GM19023 (cell line): ENCODE results near the gene TRIB2.

Source experiments
- ATAC-seq: cut with Tn5 transposase; IDR thresholded peaks from one replicate; pipeline ENCODE4 v1.9.1; 2021; ENCODE audit warnings: mild to moderate bottlenecking, moderate library complexity; ENCODE audit not compliant: unreplicated experiment

The TRIB2 gene

DNA sequence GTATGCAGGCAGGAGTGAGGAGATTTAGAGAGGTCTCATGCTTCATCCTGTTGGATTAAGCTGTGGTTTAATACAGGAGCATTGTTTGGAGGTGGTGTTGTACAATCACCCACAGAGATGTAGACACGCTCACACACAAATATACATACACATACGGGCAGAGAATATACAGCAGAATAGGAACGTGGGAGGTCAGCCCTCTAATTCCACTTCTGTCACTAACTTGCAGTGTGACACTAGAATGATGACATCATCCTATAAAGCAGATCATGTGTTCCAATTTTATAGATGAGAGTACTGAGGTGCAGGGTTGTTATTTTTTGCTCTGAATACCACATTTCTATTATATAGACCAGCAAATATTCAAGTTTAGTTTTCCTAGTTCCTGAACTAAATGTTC, 54.4 kb downstream of the TRIB2 start:
- ATAC-seq = no peak

DNA sequence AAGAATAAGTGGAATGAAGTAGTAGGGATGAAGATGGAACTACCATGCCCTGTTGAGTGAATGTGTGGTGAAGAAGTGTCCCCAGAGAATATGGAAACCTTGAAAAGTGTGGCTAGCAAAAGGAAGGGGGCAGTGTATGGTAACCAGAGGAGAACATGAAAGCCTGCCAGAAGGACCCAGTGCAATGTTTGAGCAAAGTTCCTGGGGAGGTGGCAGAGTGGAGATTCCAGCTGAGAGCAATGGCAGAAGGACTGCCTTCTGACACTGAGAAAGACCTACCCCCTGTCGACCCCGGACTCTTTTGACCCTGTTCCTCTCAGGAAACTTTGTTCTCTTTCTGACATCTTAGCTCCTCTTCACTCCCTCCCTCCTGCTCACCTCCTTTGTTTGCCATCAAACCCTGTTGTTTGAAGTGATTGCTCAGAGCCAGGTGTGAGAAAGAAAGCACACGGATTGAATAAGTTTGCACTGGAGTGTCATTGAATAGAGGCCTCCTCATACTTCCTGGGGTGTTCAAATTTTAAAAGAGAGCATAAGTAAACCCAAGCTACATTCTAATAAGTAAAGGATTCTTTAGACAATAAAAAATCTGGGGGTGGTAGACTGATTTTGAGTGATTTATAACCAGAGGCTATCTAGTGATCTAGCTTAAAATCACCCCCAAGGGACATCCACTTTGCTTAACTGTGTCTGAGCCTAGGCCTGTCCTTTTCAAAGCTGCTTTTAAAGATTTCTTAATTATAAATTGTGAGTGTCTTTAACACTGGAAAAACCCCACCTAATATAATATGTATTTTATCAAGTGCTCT, 57.1 kb downstream of the TRIB2 start:
- no peak for ATAC-seq

DNA sequence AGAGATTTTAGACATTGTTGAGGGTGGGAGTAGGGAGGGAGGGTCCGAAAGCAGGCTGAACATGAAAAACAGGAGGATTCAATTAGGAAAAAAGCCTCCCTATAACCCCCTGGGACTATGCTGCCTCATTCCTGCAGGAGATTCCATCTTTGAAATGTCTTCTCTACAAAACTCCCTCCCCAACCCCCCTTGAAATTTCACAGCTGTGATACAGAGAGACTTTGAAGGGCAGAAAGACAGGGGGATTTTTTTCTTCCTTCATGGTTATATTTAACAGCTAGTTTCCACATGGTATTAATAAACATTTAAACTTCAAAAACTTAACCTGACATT, 57.6 kb downstream of the TRIB2 start:
- no peak for ATAC-seq

DNA sequence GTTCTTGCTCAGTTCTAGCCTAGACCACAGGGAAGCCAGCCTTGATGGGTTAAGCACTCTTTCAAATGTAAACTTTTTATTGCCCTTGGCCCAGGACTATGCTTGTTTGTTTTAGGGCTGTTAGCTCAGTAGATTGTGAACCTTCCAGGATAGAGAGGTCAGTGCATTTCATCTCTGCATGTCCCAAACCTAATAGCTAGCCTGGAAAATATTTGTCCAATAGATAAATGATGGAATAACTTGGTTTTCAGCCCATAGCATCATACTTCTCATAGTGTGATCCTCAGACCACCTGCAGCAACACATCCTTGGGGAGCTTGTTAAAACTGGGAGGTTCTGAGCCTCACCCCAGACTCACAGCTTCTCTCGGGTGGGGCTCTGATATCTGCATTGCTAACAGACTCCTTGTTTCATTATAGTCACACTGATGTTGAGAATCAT, 59.8 kb downstream of the TRIB2 start:
- no peak for ATAC-seq

DNA sequence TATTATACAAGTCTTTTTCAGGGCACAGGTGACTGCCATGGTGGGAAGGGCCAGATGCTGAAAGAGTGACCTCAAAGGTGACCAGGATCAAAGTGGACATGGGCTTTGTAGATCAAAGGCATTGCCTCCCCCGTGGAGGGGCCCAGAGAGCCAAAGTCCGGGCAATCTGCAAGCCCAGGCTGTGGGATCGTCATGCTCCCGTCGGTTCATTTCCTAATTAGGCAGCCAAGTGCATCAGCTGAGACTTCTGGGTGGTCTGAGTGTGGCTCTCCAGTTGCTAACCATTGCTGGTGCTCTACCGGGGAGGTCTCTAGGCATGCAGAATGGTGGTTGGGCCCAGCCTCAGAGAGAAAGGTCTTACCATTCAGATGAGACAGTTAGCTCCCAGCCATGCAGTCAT, 61.6 kb downstream of the TRIB2 start:
- no peak for ATAC-seq

DNA sequence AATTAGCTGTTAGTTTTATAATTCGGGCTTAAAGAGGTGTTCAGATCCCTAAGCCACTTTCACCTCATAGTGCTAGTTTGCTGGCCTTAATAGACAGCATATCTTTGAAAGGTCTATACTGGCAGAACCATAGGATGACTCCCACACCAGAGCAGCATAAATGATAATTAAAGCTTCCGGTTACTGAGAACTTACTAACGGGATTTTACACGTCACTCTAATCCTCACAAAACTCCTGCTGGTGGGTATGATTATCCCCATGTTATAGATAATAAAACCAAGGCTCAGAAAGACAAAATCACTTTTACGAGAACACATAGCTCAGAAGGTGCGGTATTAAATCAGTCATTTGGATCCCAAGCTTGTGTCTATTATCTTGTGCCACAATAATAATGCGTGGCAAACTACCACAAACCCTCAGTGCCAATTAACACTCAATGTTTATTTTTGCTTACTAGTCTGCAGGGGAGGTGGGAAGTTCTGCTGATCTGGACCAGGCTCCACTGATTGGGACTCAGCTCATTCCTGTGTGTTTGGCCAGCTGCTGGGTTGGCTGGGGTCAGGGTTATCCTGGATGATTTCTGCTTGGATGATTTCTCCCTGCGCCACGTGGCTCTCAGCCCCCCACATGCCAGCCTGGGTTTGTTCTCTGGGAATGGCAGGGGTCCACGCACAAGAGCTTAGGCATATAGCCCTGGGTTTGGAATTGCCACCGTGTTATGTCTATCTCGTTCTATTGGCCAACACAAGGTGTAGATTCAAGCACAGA, 62.3 kb downstream of the TRIB2 start:
- ATAC-seq = no peak

DNA sequence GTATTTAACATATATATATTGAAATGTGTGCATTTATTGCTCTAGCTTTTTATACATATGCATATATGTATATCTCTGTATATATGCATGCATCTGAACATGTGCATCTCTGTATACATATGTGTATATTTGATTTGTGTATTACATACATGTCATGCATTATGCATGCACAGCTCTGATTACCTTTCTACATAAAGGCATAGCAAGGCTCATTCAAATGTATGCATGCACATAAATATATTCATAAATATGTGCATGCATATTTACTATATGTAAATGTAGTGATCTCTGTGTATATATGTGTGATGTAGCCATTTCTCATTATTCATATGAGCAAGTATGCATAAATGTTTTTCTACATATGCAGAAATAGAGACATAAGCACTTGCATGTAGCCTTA, 64.6 kb downstream of the TRIB2 start:
- no peak for ATAC-seq

DNA sequence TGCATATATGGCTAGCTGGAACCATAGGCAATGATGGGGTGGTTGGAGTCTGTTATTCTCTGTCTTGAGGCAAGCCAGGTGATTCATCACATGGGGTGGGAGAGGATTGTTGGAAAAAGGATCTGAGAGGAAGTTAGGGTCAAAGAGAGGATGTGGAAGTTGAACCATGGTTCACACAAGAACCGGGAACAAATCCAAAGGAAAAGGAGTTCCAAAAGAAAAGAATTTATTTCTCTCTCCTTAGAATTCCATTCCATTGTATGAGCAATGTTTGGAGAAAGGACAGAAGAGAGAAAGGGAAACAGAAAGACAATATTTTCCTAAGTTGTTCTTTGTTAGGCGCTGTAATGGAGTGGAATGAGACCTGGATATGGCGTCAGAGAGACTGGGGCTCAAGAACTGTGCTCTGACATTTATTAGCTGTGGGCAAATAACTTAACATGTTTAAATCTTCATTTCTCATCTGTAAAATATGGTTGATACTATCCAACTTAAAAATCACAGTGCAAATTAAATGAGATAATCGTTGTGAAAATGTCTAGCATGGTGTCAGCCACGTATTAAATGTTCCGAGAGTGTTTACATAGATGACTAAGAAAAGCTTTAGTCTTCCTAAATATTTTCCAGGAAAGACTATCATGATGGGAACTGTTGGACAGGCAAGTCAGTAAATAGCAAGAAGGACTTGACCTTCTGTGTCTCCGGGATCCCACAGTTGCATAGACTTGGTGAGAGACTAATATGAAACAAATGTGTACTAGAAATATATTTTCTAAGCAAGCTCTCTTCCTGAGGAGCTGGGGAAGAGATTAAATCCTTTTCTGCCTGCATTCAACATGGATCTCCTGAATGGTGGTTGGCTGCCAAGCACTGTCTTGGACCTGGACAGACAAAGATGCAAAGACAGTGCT, 71.4 kb downstream of the TRIB2 start:
- no peak for ATAC-seq

DNA sequence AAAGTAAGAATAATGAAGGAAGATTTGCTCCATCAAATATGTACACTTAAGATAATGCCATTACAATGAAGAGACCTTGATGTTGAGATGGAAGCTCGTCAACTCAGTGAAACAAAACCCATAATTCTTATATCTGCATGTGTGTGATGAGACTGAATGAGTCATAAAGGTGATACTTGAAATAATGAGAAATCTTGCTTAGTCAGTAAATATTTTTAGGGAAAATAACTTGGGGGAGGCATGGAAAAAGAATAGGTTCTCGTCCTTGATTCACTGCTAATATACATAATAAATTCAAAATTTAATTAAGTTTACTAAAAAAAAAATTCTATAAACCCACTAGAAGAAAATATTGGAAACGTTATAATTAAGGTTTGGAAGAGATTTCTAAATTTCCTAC, 75.2 kb downstream of the TRIB2 start:
- no peak for ATAC-seq
